Nephron progenitor cell (in vitro differentiated cells): Measurements from ENCODE around the gene IQCF2.

Experiments
- DNase-seq: peaks from one replicate; pipeline ENCODE4 v3.0.0; 2021
- H3K27ac Mint-ChIP-seq: 2 replicates; pipeline ENCODE4 v1.8.0; 2021; ENCODE audit warnings: mild to moderate bottlenecking, moderate library complexity, mixed read lengths
- H3K27me3 Mint-ChIP-seq: 2 replicates; pipeline ENCODE4 v1.8.0; 2021; ENCODE audit warnings: mild to moderate bottlenecking, low read depth, mixed read lengths; ENCODE audit not compliant: poor library complexity
- H3K36me3 Mint-ChIP-seq: 2 replicates; pipeline ENCODE4 v1.8.0; 2021; ENCODE audit warnings: low read depth, mixed read lengths
- H3K4me1 Mint-ChIP-seq: 2 replicates; pipeline ENCODE4 v1.8.0; 2021; ENCODE audit warnings: mixed read lengths
- H3K4me3 Mint-ChIP-seq: 2 replicates; pipeline ENCODE4 v1.8.0; 2021; ENCODE audit warnings: mild to moderate bottlenecking, moderate library complexity, mixed read lengths
- H3K9me3 Mint-ChIP-seq: 2 replicates; pipeline ENCODE4 v1.8.0; 2021; ENCODE audit warnings: mild to moderate bottlenecking, moderate library complexity, mixed read lengths
- CTCF ChIP-seq: fragments of 200-600 bp; sonication (generic); IDR thresholded peaks from 2 replicates; pipeline ENCODE4 v1.5.0; 2021; ENCODE audit warnings: antibody characterized with exemption

Gene IQCF2

DNA sequence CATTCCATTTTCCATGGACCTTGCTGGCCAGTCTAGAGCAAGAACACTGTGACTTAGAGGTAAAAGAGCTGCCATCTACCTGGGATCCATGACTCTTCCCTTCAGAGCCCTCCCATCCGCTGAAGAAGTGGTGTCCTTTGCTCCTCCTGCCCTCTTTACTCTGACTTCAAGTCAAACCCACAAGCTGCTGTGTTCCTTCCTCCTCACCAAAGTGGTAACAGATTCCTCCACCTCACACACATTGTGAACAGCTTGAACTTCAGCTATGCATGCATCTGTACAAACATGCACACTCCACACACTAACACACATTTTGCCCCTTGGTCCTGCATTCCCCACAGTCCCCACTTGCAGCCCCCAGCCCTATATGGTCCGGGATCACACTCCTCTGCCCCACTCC is 13.0 kb downstream of the IQCF2 start:
- no peak overlapping the region for H3K4me3 Mint-ChIP-seq
- DNase-seq = no peak

DNA sequence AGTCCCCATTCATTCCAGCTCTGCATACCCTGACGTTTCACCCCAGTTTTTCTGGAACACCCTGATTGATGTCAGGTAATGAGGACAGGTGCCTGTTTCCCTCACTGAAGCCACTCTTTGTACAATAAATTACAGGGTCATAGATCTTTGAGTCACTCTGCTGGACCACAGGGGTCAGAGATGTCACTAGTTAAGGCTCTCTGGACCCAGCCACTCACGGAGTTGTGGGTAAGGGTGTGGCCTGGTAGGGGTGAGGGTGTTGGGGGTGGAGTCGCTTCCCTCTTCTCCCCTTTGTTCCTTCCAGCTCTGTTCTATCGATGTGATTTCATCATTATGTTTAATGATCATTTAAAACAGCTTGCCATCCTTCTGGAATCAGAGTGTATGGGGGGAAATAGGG is 13.5 kb downstream of the IQCF2 start:
- peaks cover 32% of the 10 kb centered on the region for H3K27me3 Mint-ChIP-seq
- no peak overlapping the region for H3K27ac Mint-ChIP-seq
- no peaks in the 10 kb centered on the region for H3K36me3 Mint-ChIP-seq
- peaks cover 14% of the 10 kb centered on the region for H3K4me1 Mint-ChIP-seq
- TF ChIP-seq CTCF = no peak
- no peak overlapping the region for H3K4me3 Mint-ChIP-seq
- no peaks in the 10 kb centered on the region for H3K9me3 Mint-ChIP-seq
- DNase-seq = no peak

More for the DNA sequence above, 13.0 kb downstream of the IQCF2 start:
- Mint-ChIP-seq H3K27me3 (peaks cover 32% of the 10 kb centered on the region), H3K27ac (no peak overlapping the region), H3K9me3 (no peaks in the 10 kb centered on the region), H3K36me3 (no peaks in the 10 kb centered on the region), H3K4me1 (peaks cover 14% of the 10 kb centered on the region)
- no peak for TF ChIP-seq CTCF

DNA sequence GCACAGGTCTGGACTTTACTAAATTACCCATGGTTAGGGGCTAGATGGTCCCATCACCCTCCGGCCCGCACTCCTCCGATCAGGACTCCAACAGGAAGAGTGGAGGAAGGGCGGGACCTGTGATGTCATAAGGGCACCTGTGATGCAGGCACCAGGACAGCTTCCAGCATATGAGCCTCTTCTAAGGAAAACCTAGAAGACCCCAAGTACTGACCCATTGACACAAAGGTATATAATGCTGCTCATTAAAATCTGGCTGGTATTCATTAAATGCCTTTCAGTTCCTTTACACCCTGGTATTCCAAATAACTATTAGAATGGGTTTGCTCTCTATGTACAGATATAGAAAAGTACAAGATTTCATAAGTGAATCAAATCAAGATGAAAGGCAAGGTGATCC is 14.1 kb downstream of the IQCF2 start, which contains the start of gene IQCF5:
TSS of gene IQCF5 (minus strand) at position 101 of the 400 bp plus-strand sequence. CDS start at position 31, 70 bp downstream.
- H3K9me3 Mint-ChIP-seq = no peaks in the 10 kb centered on the region
- peaks cover 14% of the 10 kb centered on the region for H3K4me1 Mint-ChIP-seq
- no peak for DNase-seq
- no peak within 1 kb of the TSS for H3K27ac Mint-ChIP-seq
- no peak within 1 kb of the TSS for H3K4me3 Mint-ChIP-seq
- H3K36me3 Mint-ChIP-seq = no peaks in the 10 kb centered on the region
- no peak for TF ChIP-seq CTCF
- H3K27me3 Mint-ChIP-seq = peaks cover 32% of the 10 kb centered on the region

DNA sequence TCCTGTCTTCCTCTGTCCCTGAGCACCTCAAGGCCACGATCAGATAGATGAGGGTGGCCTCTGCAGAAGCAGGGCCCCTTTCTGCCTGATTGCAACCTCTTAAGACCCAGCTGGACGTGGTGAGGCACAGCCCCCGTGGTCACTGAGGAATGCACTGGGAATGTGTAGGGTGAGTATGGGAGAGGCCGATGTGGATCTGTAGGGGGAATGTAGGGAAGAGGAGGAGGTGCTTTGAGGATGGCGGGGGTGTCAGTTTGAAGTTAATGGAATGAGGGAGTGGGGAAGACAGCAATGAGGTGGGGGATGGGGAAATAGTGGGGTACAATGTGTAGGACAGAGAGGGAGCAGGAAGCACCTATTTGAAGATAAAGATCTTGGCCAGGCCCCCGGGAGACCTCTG is 14.8 kb downstream of the IQCF2 start:
- Mint-ChIP-seq H3K4me3 (no peak overlapping the region), H3K9me3 (no peaks in the 10 kb centered on the region), H3K27me3 (peaks cover 35% of the 10 kb centered on the region), H3K36me3 (no peaks in the 10 kb centered on the region), H3K4me1 (peaks cover 14% of the 10 kb centered on the region), H3K27ac (no peak overlapping the region)
- DNase-seq = no peak
- TF ChIP-seq CTCF = no peak

GRCh38 chr3:51879937-51880336 is 18.5 kb downstream of the IQCF2 start:
- H3K4me3 Mint-ChIP-seq = no peak overlapping the region
- H3K9me3 Mint-ChIP-seq = no peaks in the 10 kb centered on the region
- H3K36me3 Mint-ChIP-seq = no peaks in the 10 kb centered on the region
- no peak for DNase-seq
- no peak overlapping the region for H3K27ac Mint-ChIP-seq
- TF ChIP-seq CTCF = no peak
- H3K27me3 Mint-ChIP-seq = peaks cover 24% of the 10 kb centered on the region
- H3K4me1 Mint-ChIP-seq = peaks cover 19% of the 10 kb centered on the region

GRCh38 chr3:51886447-51886846 is 25.0 kb downstream of the IQCF2 start:
- TF ChIP-seq CTCF = no peak
- H3K4me1 Mint-ChIP-seq = peaks cover 5% of the 10 kb centered on the region
- no peak overlapping the region for H3K27ac Mint-ChIP-seq
- peaks cover 9% of the 10 kb centered on the region for H3K27me3 Mint-ChIP-seq
- no peak for DNase-seq
- no peak overlapping the region for H3K4me3 Mint-ChIP-seq
- no peaks in the 10 kb centered on the region for H3K36me3 Mint-ChIP-seq
- no peaks in the 10 kb centered on the region for H3K9me3 Mint-ChIP-seq
